Measurements from ENCODE around the gene STKLD1.
A peak's percentile ranks its signal among the peaks of the same experiment; 100 is the strongest.
"Not testable (repeated sequence)": the region's sequence is repeated elsewhere in the genome, so short reads cannot be mapped to it uniquely, and the experiment has no call there.

STKLD1 gene

GRCh38 chr9:133389025-133389557 is 12.9 kb downstream of the STKLD1 start:
- DNase-seq, result peak in 1 of 3 donors; percentile 9

GRCh38 chr9:133389562-133389961 is 13.4 kb downstream of the STKLD1 start:
- DNase-seq, result peak in 1 of 3 donors; percentile 16

- DNase-seq, result peak in 1 of 3 donors; percentile 4
Measured at GRCh38 chr9:133390713-133391112, 14.5 kb downstream of the STKLD1 start.

GRCh38 chr9:133391449-133391848 is 15.3 kb downstream of the STKLD1 start:
- not testable (repeated sequence) for DNase-seq

- DNase-seq, result not testable (repeated sequence)
Measured at GRCh38 chr9:133392308-133392707, 16.1 kb downstream of the STKLD1 start.

- DNase-seq, result no peak
Measured at GRCh38 chr9:133393399-133393798, 17.2 kb downstream of the STKLD1 start.

GRCh38 chr9:133394687-133395271 is 18.6 kb downstream of the STKLD1 start:
- DNase-seq, result peak in 1 of 3 donors; percentile 3

- DNase-seq, result peak in 2 of 3 donors; percentile 17 to 35
Measured at GRCh38 chr9:133396952-133397351, 20.8 kb downstream of the STKLD1 start.

- peak in 1 of 3 donors; percentile 6 for DNase-seq
Measured at GRCh38 chr9:133397370-133397769, 21.2 kb downstream of the STKLD1 start.

- peak in 1 of 3 donors; percentile 16 for DNase-seq
Measured at GRCh38 chr9:133397895-133398294, 21.7 kb downstream of the STKLD1 start.

GRCh38 chr9:133400292-133400691 is 24.1 kb downstream of the STKLD1 start:
- DNase-seq, result no peak

- no peak for DNase-seq
Measured at GRCh38 chr9:133401588-133401987, 25.4 kb downstream of the STKLD1 start.

- no peak for DNase-seq
Measured at GRCh38 chr9:133402689-133403088, 26.5 kb downstream of the STKLD1 start.

- DNase-seq, result peak; percentile 27 to 61 (median 36)
Measured at GRCh38 chr9:133403766-133404453, 27.7 kb downstream of the STKLD1 start.

GRCh38 chr9:133404454-133405002 is 28.4 kb downstream of the STKLD1 start:
- no peak for DNase-seq

GRCh38 chr9:133405508-133406438 is 29.6 kb downstream of the STKLD1 start:
- DNase-seq, result no peak

GRCh38 chr9:133406480-133407307 is 30.5 kb downstream of the STKLD1 start:
- peak; percentile 81 to 89 (median 89) for DNase-seq

GRCh38 chr9:133408042-133408441 is 31.9 kb downstream of the STKLD1 start:
- no peak for DNase-seq

- DNase-seq, result no peak
Measured at GRCh38 chr9:133415170-133415569, 39.0 kb downstream of the STKLD1 start.

GRCh38 chr9:133417541-133418461 is 41.6 kb downstream of the STKLD1 start, which contains the start of gene REXO4:
REXO4 (minus strand) TSS chr9:133418010; CDS start chr9:133417844, 166 bp downstream.
- peak; percentile 86 to 91 (median 87) for DNase-seq

- no peak for DNase-seq
Measured at GRCh38 chr9:133419005-133419404, 42.8 kb downstream of the STKLD1 start.
